GM12875 (cell line): ENCODE results near the gene ACOT4.

Source experiments
- H3K4me3 ChIP-seq: one replicate; pipeline ENCODE4 v1.5.1; 2011; ENCODE audit warnings: low read depth, low read length, control low read depth
- CTCF ChIP-seq: IDR thresholded peaks from 2 replicates; pipeline ENCODE4 v1.5.1; 2011; ENCODE audit warnings: low read depth, mild to moderate bottlenecking, control low read depth, inconsistent platforms, low read length, moderate library complexity, borderline replicate concordance; ENCODE audit not compliant: insufficient read depth

The ACOT4 gene

GRCh38 chr14:73637830-73638229 is 46.2 kb downstream of the ACOT4 start:
- no peak for TF ChIP-seq CTCF
- H3K4me3 ChIP-seq: no peak overlapping the region

GRCh38 chr14:73640796-73641365 is 49.2 kb downstream of the ACOT4 start:
- no peak overlapping the region for H3K4me3 ChIP-seq
- no peak for TF ChIP-seq CTCF

- TF ChIP-seq CTCF: no peak
- peak within 1 kb of the TSS; percentile 87 for H3K4me3 ChIP-seq
These were observed 53.0 kb downstream of the ACOT4 start, which contains the start of gene DNAL1 for GRCh38 chr14:73644531-73645247. DNAL1 (plus strand) TSS chr14:73644986; CDS start chr14:73645040, 54 bp downstream.

GRCh38 chr14:73645248-73645610 is 53.6 kb downstream of the ACOT4 start:
- TF ChIP-seq CTCF: no peak
- peak overlapping the region; percentile 87 for H3K4me3 ChIP-seq
